Ovary (tissue), 9 donors: ENCODE measurements around the gene AUH. TPM values are rescaled to one million over a fixed set of nuclear protein-coding genes. Genes with fewer than 3 reads are reported as not detected.

Experiments used
- DNase-seq, 5 donors: peaks; one replicate each; pipeline ENCODE4 v3.0.0-alpha.2; 2019 to 2020
- H3K27ac ChIP-seq, 2 donors: fragments of 200-600 bp; one replicate each; pipeline versions ENCODE4 v1.5.1 to v1.8.0; 2019 to 2022
- H3K27me3 ChIP-seq: fragments of 200-600 bp; one replicate; pipeline ENCODE4 v1.8.0; 2022
- H3K36me3 ChIP-seq: fragments of 200-600 bp; sonication (generic); one replicate; pipeline ENCODE4 v1.5.1; 2019
- H3K4me1 ChIP-seq: one replicate; pipeline ENCODE4 v1.8.1; 2013; ENCODE audit warnings: mild to moderate bottlenecking, moderate library complexity; ENCODE audit not compliant: insufficient read depth
- H3K4me3 ChIP-seq: fragments of 200-600 bp; sonication (generic); one replicate; pipeline ENCODE4 v1.5.1; 2017
- H3K9me3 ChIP-seq, 2 donors: fragments of 200-600 bp in 1 of 2; sonication (generic) in 1 of 2; one replicate each; pipeline versions ENCODE4 v1.5.1 to v1.8.1; 2013 to 2019; ENCODE audit warnings: mild to moderate bottlenecking in 1 of 2, moderate library complexity in 1 of 2
- CTCF ChIP-seq, 3 donors: fragments of 450-650 bp in 2 of 3; fragments of 200-600 bp in 1 of 3; IDR thresholded peaks; one replicate each; pipeline versions ENCODE4 v1.5.1 to v1.8.0; 2016 to 2022; ENCODE audit warnings: antibody characterized with exemption in 3 of 3, mild to moderate bottlenecking in 1 of 3
- EP300 ChIP-seq: sonication (generic); formaldehyde crosslinking; IDR thresholded peaks from one replicate; pipeline ENCODE4 v1.6.1; 2017; ENCODE audit warnings: antibody characterized with exemption
- POLR2A ChIP-seq: fragments of 450-650 bp; IDR thresholded peaks from one replicate; pipeline ENCODE4 v1.6.1; 2017; ENCODE audit warnings: antibody characterized with exemption, mild to moderate bottlenecking, moderate library complexity
- WGBS, 3 donors: extraction: QIAGEN DNeasy Blood & Tissue Kit in 1 of 3; methylation state at CpG; one replicate each; pipeline versions ENCODE4 v1.1.5 to v1.1.7; 2013 to 2017; 5-methylcytosine and 5-hydroxymethylcytosine counted together
- intact Hi-C, 4 donors: fragments of 100-400 bp; cut with DNase I; formaldehyde crosslinking; loops; one replicate each; pipeline versions ENCODE4 v1.11.0 to v1.15.1; 2022 to 2023
- polyA plus RNA-seq, 2 donors: library from polyadenylated mRNA; stranded (reverse); fragments of 200-250 nt in 1 of 2; fragments of 350-450 nt in 1 of 2; fragmentation: Illumina TruSeq in 1 of 2; extraction: RNeasy Lipid Tissue Mini Kit (QIAGEN cat#74804) in 1 of 2; gene quantifications; one replicate each; pipeline ENCODE4 v1.2.3, GENCODE V29; 2013 to 2014
- total RNA-seq, 7 donors: library from RNA; depleted of rRNA in 2 of 7; stranded (reverse); fragments of >200 nt in 2 of 7; fragmentation: NEBNext Ultra II Directional in 3 of 7; extraction: Animal tissue kit (Norgen Biotek cat#: 25700) in 3 of 7; gene quantifications; one replicate each; pipeline versions ENCODE4 v1.1.0 to v1.2.4, GENCODE V29; 2016 to 2023
- donor health status: DM: no; HTN: no; CAD: no; lungs with moderate emphysema.
- donor health status: DM: no; HTN: no; CAD: no.
- donor health status: Bipolar disorder and iron deficiency.
- donor health status: DM: yes; HTN: yes; CAD: no.
- donor health status: DM: no; HTN: no; CAD: no.
- donor health status: DM: yes; HTN: yes; CAD: no.

AUH gene
- total and polyA plus RNA-seq, 9 donors, result 12.0 to 48.5 (median 18.6) TPM

GRCh38 chr9:91187311-91187964, 174.3 kb downstream of the AUH start:
- WGBS, 3 donors, result 88 to 93% (median 91%) methylated on average over 11 of the region's 11 CpGs
- TF ChIP-seq POLR2A (no peak), EP300 (no peak), CTCF (IDR thresholded peaks at IDR 0.05) (no peak)
- Histone ChIP-seq H3K36me3 (no peaks in the 10 kb centered on the region), H3K27me3 (no peaks in the 10 kb centered on the region), H3K9me3 (no peaks in the 10 kb centered on the region), H3K4me1 (peaks cover 4% of the 10 kb centered on the region), H3K4me3 (no peak overlapping the region), H3K27ac (no peak overlapping the region)
- no peak for DNase-seq
- intact Hi-C loops, result loop anchor here in 1 of 4 donors (10.0 kb wide), 1 partner anchor 143 kb away; no protein-coding TSS in a partner anchor

DNA sequence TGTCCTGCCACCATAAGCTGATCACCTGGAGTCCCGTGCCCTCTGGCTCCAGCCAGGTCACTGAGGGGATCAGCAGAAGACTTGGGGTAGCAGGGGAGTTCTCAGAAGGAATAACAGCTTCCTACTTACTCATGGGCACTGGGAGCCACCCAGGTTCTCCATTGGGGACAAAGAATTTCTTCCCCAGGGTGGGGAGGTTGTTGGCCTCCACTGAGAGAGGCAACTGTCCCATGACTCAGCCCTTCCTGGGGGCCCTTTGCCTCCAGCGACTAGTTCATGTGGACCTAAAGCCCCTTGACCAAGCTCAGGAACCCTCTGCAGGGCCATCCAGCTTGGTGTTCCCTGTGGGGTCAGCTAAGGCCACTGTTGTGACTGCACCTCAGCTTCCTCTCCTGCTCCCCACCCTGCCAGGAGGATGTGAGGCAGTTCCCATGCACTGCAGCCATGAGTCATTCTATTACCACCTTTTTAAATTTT, 175.0 kb downstream of the AUH start:
- Histone ChIP-seq H3K4me1 (no peaks in the 10 kb centered on the region), H3K36me3 (no peaks in the 10 kb centered on the region), H3K4me3 (no peak overlapping the region), H3K27me3 (no peaks in the 10 kb centered on the region), H3K9me3 (no peaks in the 10 kb centered on the region), H3K27ac (no peak overlapping the region)
- WGBS, 3 donors, result 88 to 93% (median 89%) methylated on average over 2 of the region's 2 CpGs
- intact Hi-C loops, result loop anchor here in 1 of 4 donors (10.0 kb wide), 1 partner anchor 142 kb away; no protein-coding TSS in a partner anchor
- no peak for DNase-seq
- TF ChIP-seq EP300 (no peak), POLR2A (no peak), CTCF (IDR thresholded peaks at IDR 0.05) (no peak)

- Histone ChIP-seq H3K4me3 (no peak overlapping the region), H3K4me1 (no peaks in the 10 kb centered on the region), H3K27me3 (no peaks in the 10 kb centered on the region), H3K27ac (no peak overlapping the region), H3K36me3 (no peaks in the 10 kb centered on the region), H3K9me3 (no peaks in the 10 kb centered on the region)
- intact Hi-C loops, result loop anchor here in 1 of 4 donors (10.0 kb wide), 1 partner anchor 141 kb away; no protein-coding TSS in a partner anchor
- DNase-seq, result peak in 2 of 5 donors; percentile 2 to 4
- WGBS, 3 donors, result 88% methylated on average over 10 of the region's 10 CpGs
- TF ChIP-seq EP300, result no peak
- no peak for TF ChIP-seq CTCF (IDR thresholded peaks at IDR 0.05)
- TF ChIP-seq POLR2A, result no peak
Observed at GRCh38 chr9:91185193-91185886, 176.4 kb downstream of the AUH start.

DNA sequence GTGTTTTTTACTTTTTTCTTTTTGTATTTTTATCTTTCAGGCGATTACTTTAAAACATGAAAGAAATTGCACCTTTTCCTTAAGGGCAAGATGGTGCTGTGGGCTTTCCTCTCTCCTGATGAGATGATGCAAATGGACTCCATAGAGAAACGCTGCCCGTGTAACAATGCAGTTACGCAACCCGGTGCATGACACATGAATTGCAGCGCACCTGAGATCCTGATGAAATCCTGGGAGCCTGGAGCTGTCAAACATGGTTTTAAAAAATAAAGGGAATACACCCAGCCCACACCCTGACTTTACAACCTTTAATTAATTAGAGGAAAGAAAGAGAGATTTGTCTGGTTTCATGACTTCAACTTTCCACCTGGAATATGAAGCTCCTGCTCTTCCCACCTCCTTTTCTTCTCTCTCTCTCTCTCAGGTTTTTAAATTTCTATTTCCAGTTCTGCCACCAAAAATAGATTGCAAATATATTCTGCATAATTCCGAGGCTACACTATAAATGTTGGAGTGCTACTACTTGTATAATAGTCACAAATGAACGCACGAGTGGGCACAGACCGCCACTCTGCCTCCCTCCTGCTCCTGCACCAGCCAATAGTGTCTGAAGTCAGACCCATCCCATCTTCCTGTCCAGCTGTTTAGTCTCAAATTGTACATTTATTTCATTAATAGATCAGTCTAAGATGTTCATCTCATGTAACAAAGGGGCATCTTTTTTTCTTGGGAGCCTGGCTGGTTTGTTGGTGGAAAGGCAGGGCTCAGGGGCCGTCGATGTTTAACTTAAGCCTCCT, 179.1 kb downstream of the AUH start:
- Histone ChIP-seq H3K36me3 (no peaks in the 10 kb centered on the region), H3K4me3 (no peak overlapping the region), H3K4me1 (no peaks in the 10 kb centered on the region), H3K27me3 (no peaks in the 10 kb centered on the region), H3K27ac (no peak overlapping the region), H3K9me3 (no peaks in the 10 kb centered on the region)
- intact Hi-C loops, result loop anchor here in 1 of 4 donors (10.0 kb wide), 1 partner anchor 138 kb away; no protein-coding TSS in a partner anchor
- TF ChIP-seq CTCF (IDR thresholded peaks at IDR 0.05) (no peak), EP300 (no peak), POLR2A (no peak)
- DNase-seq, result no peak
- WGBS, 3 donors, result 84 to 85% (median 84%) methylated on average over 12 of the region's 12 CpGs
